ENCODE measurements around the gene DUSP12.

The DUSP12 gene

GRCh38 chr1:161733526-161733925 is 16.1 kb upstream of the DUSP12 start:
- Histone ChIP-seq H3K4me3 (ENCODE audit: low read length) (no peak overlapping the region), H3K9ac (ENCODE audit: low read length) (no peak overlapping the region), H3K27ac (ENCODE audit: low read length) (no peak overlapping the region)

GRCh38 chr1:161735837-161736236 is 13.7 kb upstream of the DUSP12 start:
- TF ChIP-seq EZH2phosphoT487 (IDR thresholded peaks at IDR 0.05; ENCODE audit: low read depth), result no peak
- TF ChIP-seq CTCF (IDR thresholded peaks at IDR 0.05; ENCODE audit: low read depth, low read length), result no peak
- Histone ChIP-seq H4K20me1 (ENCODE audit: insufficient read depth, low read length) (no peaks in the 10 kb centered on the region), H3K4me2 (ENCODE audit: low read length) (peak overlapping the region; percentile 56), H3K79me2 (ENCODE audit: low read length) (no peaks in the 10 kb centered on the region), H2AFZ (ENCODE audit: low read depth, low read length) (no peak overlapping the region), H3K27ac (ENCODE audit: low read length) (no peak overlapping the region), H3K27me3 (ENCODE audit: low read depth, low read length) (no peaks in the 10 kb centered on the region), H3K36me3 (replicated peaks; ENCODE audit: low read depth, low read length) (no peaks in the 10 kb centered on the region), H3K4me1 (ENCODE audit: low read length) (peaks cover 58% of the 10 kb centered on the region), H3K9ac (ENCODE audit: low read length) (no peak overlapping the region), H3K9me3 (ENCODE audit: insufficient read depth, low read length) (no peaks in the 10 kb centered on the region), H3K4me3 (ENCODE audit: low read length) (peak overlapping the region; percentile 1; the same call in 1 of the 2 replicates)

More at GRCh38 chr1:161733526-161733925, 16.1 kb upstream of the DUSP12 start:
- Histone ChIP-seq H3K4me2 (ENCODE audit: low read length) (no peak overlapping the region), H3K36me3 (replicated peaks; ENCODE audit: low read depth, low read length) (no peaks in the 10 kb centered on the region), H3K9me3 (ENCODE audit: insufficient read depth, low read length) (no peaks in the 10 kb centered on the region), H3K27me3 (ENCODE audit: low read depth, low read length) (no peaks in the 10 kb centered on the region), H3K4me1 (ENCODE audit: low read length) (peaks cover 57% of the 10 kb centered on the region), H2AFZ (ENCODE audit: low read depth, low read length) (no peak overlapping the region), H4K20me1 (ENCODE audit: insufficient read depth, low read length) (no peaks in the 10 kb centered on the region), H3K79me2 (ENCODE audit: low read length) (no peaks in the 10 kb centered on the region)
- TF ChIP-seq EZH2phosphoT487 (IDR thresholded peaks at IDR 0.05; ENCODE audit: low read depth) (no peak), CTCF (IDR thresholded peaks at IDR 0.05; ENCODE audit: low read depth, low read length) (no peak)

- Histone ChIP-seq H3K36me3 (replicated peaks; ENCODE audit: low read depth, low read length) (no peaks in the 10 kb centered on the region), H3K4me1 (ENCODE audit: low read length) (peaks cover 64% of the 10 kb centered on the region), H3K9ac (ENCODE audit: low read length) (peak overlapping the region; percentile 12; the same call in 1 of the 2 replicates), H3K27ac (ENCODE audit: low read length) (no peak overlapping the region), H3K27me3 (ENCODE audit: low read depth, low read length) (no peaks in the 10 kb centered on the region), H4K20me1 (ENCODE audit: insufficient read depth, low read length) (no peaks in the 10 kb centered on the region), H2AFZ (ENCODE audit: low read depth, low read length) (peak overlapping the region; percentile 85), H3K9me3 (ENCODE audit: insufficient read depth, low read length) (no peaks in the 10 kb centered on the region), H3K79me2 (ENCODE audit: low read length) (no peaks in the 10 kb centered on the region), H3K4me3 (ENCODE audit: low read length) (peak overlapping the region; percentile 1; the same call in 1 of the 2 replicates), H3K4me2 (ENCODE audit: low read length) (peak overlapping the region; percentile 56)
- TF ChIP-seq CTCF (IDR thresholded peaks at IDR 0.05; ENCODE audit: low read depth, low read length), result no peak
- TF ChIP-seq EZH2phosphoT487 (IDR thresholded peaks at IDR 0.05; ENCODE audit: low read depth), result no peak
Measured at GRCh38 chr1:161736335-161736969, 13.1 kb upstream of the DUSP12 start.

- H3K4me3 ChIP-seq (ENCODE audit: low read length), result no peak overlapping the region
- no peak overlapping the region for H3K9ac ChIP-seq (ENCODE audit: low read length)
- H3K9me3 ChIP-seq (ENCODE audit: insufficient read depth, low read length), result no peaks in the 10 kb centered on the region
- H3K36me3 ChIP-seq (replicated peaks; ENCODE audit: low read depth, low read length), result no peaks in the 10 kb centered on the region
- TF ChIP-seq EZH2phosphoT487 (IDR thresholded peaks at IDR 0.05; ENCODE audit: low read depth) (no peak), CTCF (IDR thresholded peaks at IDR 0.05; ENCODE audit: low read depth, low read length) (no peak)
- H2AFZ ChIP-seq (ENCODE audit: low read depth, low read length), result no peak overlapping the region
- no peaks in the 10 kb centered on the region for H3K79me2 ChIP-seq (ENCODE audit: low read length)
- H3K27me3 ChIP-seq (ENCODE audit: low read depth, low read length), result no peaks in the 10 kb centered on the region
- H3K27ac ChIP-seq (ENCODE audit: low read length), result no peak overlapping the region
- H3K4me2 ChIP-seq (ENCODE audit: low read length), result no peak overlapping the region
- H4K20me1 ChIP-seq (ENCODE audit: insufficient read depth, low read length), result no peaks in the 10 kb centered on the region
- H3K4me1 ChIP-seq (ENCODE audit: low read length), result peaks cover 70% of the 10 kb centered on the region
Measured at GRCh38 chr1:161737625-161738024, 12.0 kb upstream of the DUSP12 start.
